T-helper 1 cell treated with Interleukin-12 subunit alpha and Interleukin-12 subunit beta and Interleukin-4 antibody, amounts not matched to agents 30 μg/mL and 1 μg/mL, for 36 hours (primary cell): ENCODE measurements around the gene NDC80.

Experiments
- H3K27ac Mint-ChIP-seq: one replicate; pipeline ENCODE4 v1.8.0; 2021; ENCODE audit warnings: mild to moderate bottlenecking, mixed read lengths
- H3K27me3 Mint-ChIP-seq: one replicate; pipeline ENCODE4 v1.8.0; 2021; ENCODE audit warnings: low read depth, mixed read lengths
- H3K36me3 Mint-ChIP-seq: one replicate; pipeline ENCODE4 v1.8.0; 2021; ENCODE audit warnings: low read depth, mixed read lengths
- H3K4me1 Mint-ChIP-seq: one replicate; pipeline ENCODE4 v1.8.0; 2021; ENCODE audit warnings: low read depth, mixed read lengths
- H3K4me3 Mint-ChIP-seq: one replicate; pipeline ENCODE4 v1.8.0; 2021; ENCODE audit warnings: mild to moderate bottlenecking, moderate library complexity, mixed read lengths
- H3K9me3 Mint-ChIP-seq: one replicate; pipeline ENCODE4 v1.8.0; 2021; ENCODE audit warnings: mixed read lengths

Gene NDC80

GRCh38 chr18:2627821-2628276 lies 56.5 kb downstream of the NDC80 start:
- Mint-ChIP-seq H3K36me3 (peaks cover 8% of the 10 kb centered on the region), H3K4me3 (no peak overlapping the region), H3K9me3 (peaks cover 17% of the 10 kb centered on the region), H3K27ac (peak overlapping the region; percentile 38), H3K27me3 (no peaks in the 10 kb centered on the region), H3K4me1 (peaks cover 19% of the 10 kb centered on the region)

- peaks cover 22% of the 10 kb centered on the region for H3K9me3 Mint-ChIP-seq
Observed at GRCh38 chr18:2629003-2629402, 57.6 kb downstream of the NDC80 start.

GRCh38 chr18:2635586-2635985 lies 64.2 kb downstream of the NDC80 start:
- H3K4me3 Mint-ChIP-seq: peak overlapping the region; percentile 27
- peaks cover 21% of the 10 kb centered on the region for H3K36me3 Mint-ChIP-seq

More at GRCh38 chr18:2629003-2629402, 57.6 kb downstream of the NDC80 start:
- Mint-ChIP-seq H3K4me1 (peaks cover 26% of the 10 kb centered on the region), H3K27ac (no peak overlapping the region), H3K27me3 (no peaks in the 10 kb centered on the region), H3K4me3 (no peak overlapping the region), H3K36me3 (peaks cover 10% of the 10 kb centered on the region)

GRCh38 chr18:2636126-2636631 lies 64.8 kb downstream of the NDC80 start:
- Mint-ChIP-seq H3K36me3 (peaks cover 22% of the 10 kb centered on the region), H3K27me3 (no peaks in the 10 kb centered on the region), H3K27ac (peak overlapping the region; percentile 100), H3K4me3 (peak overlapping the region; percentile 86), H3K9me3 (peaks cover 32% of the 10 kb centered on the region), H3K4me1 (peaks cover 66% of the 10 kb centered on the region)

More at GRCh38 chr18:2635586-2635985, 64.2 kb downstream of the NDC80 start:
- H3K4me1 Mint-ChIP-seq: peaks cover 62% of the 10 kb centered on the region
- peak overlapping the region; percentile 100 for H3K27ac Mint-ChIP-seq
- no peaks in the 10 kb centered on the region for H3K27me3 Mint-ChIP-seq
- peaks cover 32% of the 10 kb centered on the region for H3K9me3 Mint-ChIP-seq

GRCh38 chr18:2641638-2642037 lies 70.3 kb downstream of the NDC80 start:
- Mint-ChIP-seq H3K9me3 (peaks cover 7% of the 10 kb centered on the region), H3K36me3 (peaks cover 14% of the 10 kb centered on the region), H3K27ac (peak overlapping the region; percentile 97), H3K4me1 (peaks cover 39% of the 10 kb centered on the region), H3K27me3 (no peaks in the 10 kb centered on the region), H3K4me3 (peak overlapping the region; percentile 79)

- Mint-ChIP-seq H3K9me3 (peaks cover 7% of the 10 kb centered on the region), H3K36me3 (peaks cover 11% of the 10 kb centered on the region), H3K4me1 (peaks cover 32% of the 10 kb centered on the region), H3K27me3 (no peaks in the 10 kb centered on the region), H3K27ac (no peak overlapping the region), H3K4me3 (peak overlapping the region; percentile 32)
Observed at GRCh38 chr18:2642771-2643170, 71.4 kb downstream of the NDC80 start.

GRCh38 chr18:2644535-2644934 lies 73.2 kb downstream of the NDC80 start:
- H3K9me3 Mint-ChIP-seq: no peaks in the 10 kb centered on the region
- H3K27me3 Mint-ChIP-seq: peaks cover 3% of the 10 kb centered on the region
- H3K36me3 Mint-ChIP-seq: peaks cover 8% of the 10 kb centered on the region
- H3K4me3 Mint-ChIP-seq: no peak overlapping the region
- H3K27ac Mint-ChIP-seq: no peak overlapping the region
- H3K4me1 Mint-ChIP-seq: peaks cover 19% of the 10 kb centered on the region

GRCh38 chr18:2651981-2652380 lies 80.6 kb downstream of the NDC80 start:
- H3K4me3 Mint-ChIP-seq: no peak overlapping the region
- peaks cover 15% of the 10 kb centered on the region for H3K4me1 Mint-ChIP-seq
- H3K9me3 Mint-ChIP-seq: no peaks in the 10 kb centered on the region
- no peak overlapping the region for H3K27ac Mint-ChIP-seq
- H3K36me3 Mint-ChIP-seq: peaks cover 12% of the 10 kb centered on the region
- peaks cover 3% of the 10 kb centered on the region for H3K27me3 Mint-ChIP-seq

GRCh38 chr18:2653467-2653866 lies 82.1 kb downstream of the NDC80 start:
- Mint-ChIP-seq H3K27ac (no peak overlapping the region), H3K27me3 (peaks cover 3% of the 10 kb centered on the region), H3K36me3 (peaks cover 19% of the 10 kb centered on the region), H3K9me3 (no peaks in the 10 kb centered on the region), H3K4me1 (peaks cover 24% of the 10 kb centered on the region), H3K4me3 (no peak overlapping the region)

- Mint-ChIP-seq H3K36me3 (peaks cover 16% of the 10 kb centered on the region), H3K9me3 (no peaks in the 10 kb centered on the region), H3K27me3 (no peaks in the 10 kb centered on the region), H3K4me3 (peak overlapping the region; percentile 92), H3K27ac (peak overlapping the region; percentile 98), H3K4me1 (peaks cover 28% of the 10 kb centered on the region)
Observed at GRCh38 chr18:2654169-2654927, 83.0 kb downstream of the NDC80 start.

GRCh38 chr18:2654928-2655177 lies 83.5 kb downstream of the NDC80 start:
- Mint-ChIP-seq H3K4me3 (peak overlapping the region; percentile 92), H3K9me3 (no peaks in the 10 kb centered on the region), H3K4me1 (peaks cover 30% of the 10 kb centered on the region), H3K27ac (peak overlapping the region; percentile 98), H3K36me3 (peaks cover 16% of the 10 kb centered on the region), H3K27me3 (no peaks in the 10 kb centered on the region)

GRCh38 chr18:2655178-2655953 lies 84.0 kb downstream of the NDC80 start, which contains the start of gene SMCHD1:
Gene SMCHD1 (plus strand): TSS chr18:2655726. CDS start chr18:2656076, 350 bp downstream.
- H3K4me1 Mint-ChIP-seq: peaks cover 30% of the 10 kb centered on the region
- H3K36me3 Mint-ChIP-seq: peaks cover 16% of the 10 kb centered on the region
- no peaks in the 10 kb centered on the region for H3K27me3 Mint-ChIP-seq
- H3K4me3 Mint-ChIP-seq: peak within 1 kb of the TSS; percentile 95
- peak within 1 kb of the TSS; percentile 98 for H3K27ac Mint-ChIP-seq
- H3K9me3 Mint-ChIP-seq: no peaks in the 10 kb centered on the region

GRCh38 chr18:2655954-2656236 lies 84.5 kb downstream of the NDC80 start:
- H3K36me3 Mint-ChIP-seq: peaks cover 19% of the 10 kb centered on the region
- peak overlapping the region; percentile 95 for H3K27ac Mint-ChIP-seq
- peaks cover 2% of the 10 kb centered on the region for H3K9me3 Mint-ChIP-seq
- peaks cover 32% of the 10 kb centered on the region for H3K4me1 Mint-ChIP-seq
- peak overlapping the region; percentile 95 for H3K4me3 Mint-ChIP-seq
- no peaks in the 10 kb centered on the region for H3K27me3 Mint-ChIP-seq

- Mint-ChIP-seq H3K27ac (peak overlapping the region; percentile 95), H3K4me3 (peak overlapping the region; percentile 95), H3K36me3 (peaks cover 23% of the 10 kb centered on the region), H3K4me1 (peaks cover 35% of the 10 kb centered on the region), H3K9me3 (peaks cover 4% of the 10 kb centered on the region), H3K27me3 (no peaks in the 10 kb centered on the region)
Observed at GRCh38 chr18:2656237-2656980, 85.1 kb downstream of the NDC80 start.
